ENCODE results near the gene COL6A2.
"Not testable (repeated sequence)": the region's sequence is repeated elsewhere in the genome, so short reads cannot be mapped to it uniquely, and the experiment has no call there.

COL6A2 gene

DNA sequence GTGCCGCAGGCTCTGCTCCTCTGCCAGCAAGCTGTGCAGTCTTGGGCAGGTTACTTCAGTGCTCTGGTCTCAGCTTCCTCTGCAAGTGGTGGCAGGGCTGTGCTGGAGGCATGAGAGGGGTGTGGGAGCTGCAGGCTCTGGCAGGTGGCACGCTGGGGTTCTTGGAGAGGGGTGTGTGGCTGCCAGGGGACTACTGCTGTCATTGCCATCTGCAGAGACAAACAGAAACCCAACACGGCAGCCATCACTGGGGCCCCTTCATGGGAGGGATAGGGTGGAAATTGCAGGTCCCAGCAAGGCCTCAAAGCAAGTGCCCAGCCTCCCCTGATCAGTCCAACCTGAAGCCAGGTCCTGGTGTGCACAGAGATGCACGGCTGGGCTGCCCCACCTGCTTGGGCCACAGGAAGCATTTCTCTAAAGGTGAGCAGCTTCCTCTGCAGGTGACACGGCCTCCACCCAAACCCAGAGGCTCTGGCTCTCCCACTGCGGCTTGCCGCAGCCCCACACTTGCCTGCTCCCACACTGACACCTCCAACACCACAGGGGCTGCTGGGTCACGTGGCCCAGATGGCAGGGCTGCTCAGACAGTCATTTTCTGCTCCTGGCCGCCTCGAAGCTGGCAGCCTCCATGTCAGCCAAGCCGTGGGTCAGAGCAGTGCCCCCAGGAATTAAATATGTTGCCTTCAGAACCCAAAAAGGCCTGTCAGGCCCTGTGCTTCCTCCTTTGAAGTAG, 4.1 kb upstream of the COL6A2 start:
- DNase-seq (ENCODE audit: low read depth, low spot score): no peak

DNA sequence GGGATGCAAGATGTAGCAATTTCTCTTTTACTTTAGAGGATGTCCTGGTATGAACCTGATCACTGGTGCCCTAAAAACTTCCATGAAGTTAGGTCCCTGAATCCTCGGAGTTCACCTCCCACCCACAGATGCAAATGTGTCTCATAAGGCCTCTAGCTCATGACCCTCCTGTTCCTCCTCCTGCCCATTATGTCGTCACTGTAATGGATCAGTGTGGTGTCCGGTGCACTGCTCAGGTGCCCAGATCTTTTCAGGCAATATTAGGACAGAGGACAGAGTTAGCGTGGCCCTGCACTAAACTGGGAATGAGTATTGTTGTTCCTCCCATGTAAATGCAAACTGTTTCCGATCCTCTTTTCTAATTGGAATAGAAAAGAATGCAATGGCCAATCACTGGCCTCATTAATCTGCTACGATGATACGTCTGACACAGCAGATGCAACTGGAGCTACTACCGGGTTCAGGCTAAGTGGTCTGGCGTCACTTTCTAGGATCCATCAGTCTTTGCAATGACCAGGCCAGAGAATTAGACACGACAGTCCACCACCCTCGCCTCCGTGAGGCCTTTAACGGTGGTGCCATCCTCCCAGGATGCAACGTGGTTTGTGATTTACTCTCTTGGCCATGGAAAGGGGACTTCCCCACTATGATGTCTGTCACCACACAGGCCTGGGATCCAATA, 3.4 kb upstream of the COL6A2 start:
- DNase-seq (ENCODE audit: low read depth, low spot score): no peak

DNA sequence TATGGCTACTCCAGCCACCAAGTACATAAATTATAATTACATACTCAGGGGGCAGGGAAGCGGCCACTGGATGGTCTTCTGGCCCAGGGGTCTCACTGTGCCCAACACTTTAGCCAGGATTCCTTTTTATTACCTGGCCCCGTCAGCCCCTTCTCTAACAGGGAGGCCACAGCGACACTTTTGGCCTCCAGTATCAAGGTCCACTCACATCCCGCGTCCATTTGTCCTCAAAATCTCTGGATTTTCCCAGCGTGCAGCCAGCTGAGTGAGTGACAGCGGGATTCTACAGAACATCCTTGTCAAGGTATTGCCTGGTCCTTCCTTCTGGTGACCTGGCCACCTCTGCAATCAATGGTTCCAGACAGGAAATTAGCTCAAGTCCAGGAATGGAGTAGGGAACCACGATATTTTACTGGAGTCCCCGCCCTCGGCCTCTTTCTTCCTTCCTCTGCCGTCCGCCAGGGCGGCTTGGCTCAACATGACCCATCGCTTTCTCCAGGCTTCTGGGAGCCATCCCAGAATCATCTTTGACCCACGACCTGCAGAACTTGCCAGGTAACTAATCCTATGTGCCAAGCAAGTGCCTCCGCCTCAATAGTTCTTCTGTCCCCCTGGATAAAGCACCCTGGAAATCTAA, 2.7 kb upstream of the COL6A2 start:
- no peak for DNase-seq (ENCODE audit: low read depth, low spot score)

DNA sequence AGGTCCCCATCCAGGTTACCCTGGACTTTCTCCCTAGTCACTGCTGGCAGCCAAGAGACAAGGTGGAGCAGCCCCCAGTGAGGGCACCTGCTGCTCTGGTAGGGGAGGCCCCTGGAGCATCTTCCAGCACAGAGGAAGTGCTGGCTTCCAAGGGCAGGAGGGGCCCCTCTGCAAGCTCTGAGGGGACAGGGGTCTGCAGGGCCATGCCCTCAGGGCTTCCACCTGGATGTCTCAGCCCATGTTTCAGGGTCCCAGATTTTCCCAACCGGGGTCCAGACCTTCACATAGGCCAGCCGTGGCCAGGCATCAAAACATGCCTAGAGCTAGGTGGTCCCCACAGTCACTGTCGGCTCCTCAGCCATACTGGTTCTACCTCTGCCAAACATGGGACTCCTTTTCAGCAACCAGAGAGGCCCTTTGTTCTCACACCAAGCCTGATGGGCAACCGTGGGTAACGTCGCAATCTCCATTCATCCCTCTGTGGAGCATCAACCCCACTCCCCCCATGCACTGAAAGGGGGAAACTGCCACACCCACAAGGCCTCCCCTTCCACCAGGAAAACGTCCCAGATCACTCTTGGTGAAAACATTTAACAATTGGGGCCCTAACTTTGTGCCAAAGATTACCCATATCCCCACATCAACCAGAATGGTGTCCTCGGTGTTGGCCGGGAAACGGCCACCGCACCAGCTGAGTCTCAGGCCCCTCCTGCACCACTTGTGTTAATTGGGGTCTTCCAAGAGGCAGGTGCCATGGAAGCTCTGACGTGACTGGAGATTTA, 1.9 kb upstream of the COL6A2 start:
- DNase-seq (ENCODE audit: low read depth, low spot score): no peak

DNA sequence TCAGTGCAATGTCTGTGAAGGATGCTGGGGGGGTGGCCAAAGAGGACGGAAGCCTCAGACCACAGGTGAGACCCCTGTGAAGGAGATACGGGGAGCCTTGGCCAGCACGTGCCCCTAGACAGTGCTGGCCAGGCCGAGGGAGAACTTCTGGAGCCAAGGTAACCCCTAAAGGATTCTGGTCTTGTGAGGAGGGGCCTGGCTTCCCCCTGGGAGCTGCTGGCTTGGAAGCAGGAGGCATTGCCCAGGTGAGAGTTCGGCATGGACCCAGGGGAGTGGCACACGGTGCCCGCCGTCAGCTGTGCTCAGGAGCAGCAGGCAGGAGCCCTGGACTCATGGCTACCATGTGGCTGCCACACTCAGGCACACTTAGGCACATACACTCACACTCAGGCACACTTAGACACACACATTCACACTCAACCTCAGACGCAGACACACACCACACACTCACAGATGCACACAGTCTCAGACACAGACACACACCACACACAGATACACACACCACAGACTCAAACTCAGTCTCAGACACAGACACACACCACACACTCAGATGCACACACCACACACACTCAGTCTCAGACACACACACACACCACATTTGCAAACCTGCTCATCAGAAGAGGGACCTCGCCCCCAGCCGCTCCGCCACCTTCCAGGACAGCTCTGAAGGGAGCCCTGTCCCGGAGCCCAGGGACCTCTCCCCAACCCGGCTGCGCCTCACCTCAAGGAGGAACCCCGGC, 1.1 kb upstream of the COL6A2 start:
- no peak for DNase-seq (ENCODE audit: low read depth, low spot score)

DNA sequence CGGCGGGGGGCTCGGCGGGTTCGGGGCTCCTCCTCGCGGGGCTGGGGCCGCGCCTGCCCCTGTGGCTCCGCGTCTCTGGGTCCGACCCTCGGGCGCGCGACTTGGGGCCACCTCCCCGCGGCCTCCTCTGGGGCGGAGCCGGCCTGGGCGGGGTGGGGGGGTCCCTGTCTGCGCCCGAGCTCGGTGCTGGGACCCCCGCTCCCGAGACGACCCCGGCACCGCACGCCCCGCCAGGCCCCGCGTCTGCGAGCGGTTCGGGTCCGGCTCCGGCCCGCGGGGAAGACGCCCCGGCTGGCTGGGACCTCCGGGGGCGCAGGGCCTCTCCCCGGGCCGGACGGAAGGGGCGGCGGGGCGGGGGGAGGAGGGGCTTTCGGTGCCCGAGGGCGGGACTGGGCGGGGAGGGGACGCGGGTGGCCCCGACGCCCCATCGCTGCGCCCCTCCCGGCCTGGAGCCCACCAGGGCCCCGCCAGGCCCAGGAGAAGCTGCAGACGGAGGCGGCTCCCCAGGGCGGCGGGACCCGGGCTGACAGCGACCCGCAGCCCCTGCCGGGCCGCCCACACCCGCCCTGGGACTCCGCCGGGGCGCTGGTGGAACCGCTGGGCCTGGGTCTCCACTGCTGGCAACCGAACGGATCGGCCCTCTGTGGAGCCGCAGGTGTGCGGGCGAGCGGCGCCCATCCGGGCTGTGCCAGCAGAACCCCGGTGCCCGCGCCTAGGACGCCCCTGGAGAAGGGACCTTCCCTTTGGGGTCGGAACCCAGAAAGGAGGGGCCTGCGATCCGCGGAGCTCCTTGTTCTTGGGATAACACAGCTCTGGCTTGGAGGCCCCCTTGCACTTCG, 610 bp downstream of the COL6A2 start:
- DNase-seq (ENCODE audit: low read depth, low spot score): no peak

DNA sequence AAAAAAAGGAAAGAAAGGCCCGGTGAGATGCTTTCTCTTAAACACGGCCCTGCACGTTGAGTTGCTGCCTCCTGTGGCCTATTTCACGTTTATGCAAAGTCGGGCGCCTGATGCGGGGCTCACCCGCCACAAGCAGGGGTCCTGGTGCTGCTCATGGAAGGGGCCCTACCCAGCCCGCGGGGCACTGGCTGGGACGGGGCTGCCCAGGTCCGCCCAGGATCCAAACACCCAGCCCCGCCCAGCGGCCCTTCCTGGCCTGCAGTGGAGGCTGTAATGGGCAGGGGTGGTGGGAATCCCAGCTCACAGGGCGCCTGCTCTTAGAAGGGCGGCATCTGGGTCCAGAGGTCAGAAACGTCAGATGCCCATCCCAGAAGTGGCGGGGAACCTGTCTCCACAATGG, 1.6 kb downstream of the COL6A2 start:
- no peak for DNase-seq (ENCODE audit: low read depth, low spot score)

DNA sequence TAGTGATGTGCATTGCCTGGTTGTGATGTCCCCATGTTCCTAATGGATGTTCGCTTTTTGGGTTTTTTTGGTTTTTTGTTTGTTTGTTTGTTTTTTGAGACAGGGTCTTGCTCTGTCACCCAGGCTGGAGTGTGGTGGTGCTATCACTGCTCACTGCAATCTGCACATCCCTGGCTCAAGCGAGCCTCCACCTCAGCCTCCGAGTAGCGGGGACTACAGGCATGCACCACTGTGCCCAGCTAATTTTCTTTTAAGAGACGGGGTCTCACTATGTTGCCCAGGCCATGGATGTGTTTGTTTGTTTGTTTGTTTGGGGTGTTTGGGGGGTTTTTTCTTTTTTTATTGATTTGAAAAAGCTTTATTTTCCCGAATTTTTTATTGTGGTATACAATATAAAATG, 2.1 kb downstream of the COL6A2 start:
- DNase-seq (ENCODE audit: low read depth, low spot score): no peak

DNA sequence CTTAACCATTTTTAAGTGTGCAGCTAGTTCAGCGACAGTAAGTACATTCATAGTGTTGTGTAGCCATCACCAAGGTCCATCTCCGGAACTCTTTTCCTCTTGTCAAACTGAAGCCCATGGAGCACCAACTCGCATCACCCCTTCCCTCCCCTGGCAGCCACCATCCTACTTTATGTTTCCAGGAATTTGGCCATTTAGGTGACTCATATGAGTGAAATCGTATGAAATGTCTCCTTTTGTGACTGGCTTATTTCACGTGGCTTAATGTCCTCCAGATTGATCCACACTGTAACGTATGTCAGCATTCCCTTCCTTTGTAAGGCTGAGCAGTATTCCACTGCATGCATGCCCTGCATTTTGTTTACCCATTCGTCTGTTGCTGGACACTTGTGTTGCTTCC, 2.5 kb downstream of the COL6A2 start:
- DNase-seq (ENCODE audit: low read depth, low spot score): no peak

DNA sequence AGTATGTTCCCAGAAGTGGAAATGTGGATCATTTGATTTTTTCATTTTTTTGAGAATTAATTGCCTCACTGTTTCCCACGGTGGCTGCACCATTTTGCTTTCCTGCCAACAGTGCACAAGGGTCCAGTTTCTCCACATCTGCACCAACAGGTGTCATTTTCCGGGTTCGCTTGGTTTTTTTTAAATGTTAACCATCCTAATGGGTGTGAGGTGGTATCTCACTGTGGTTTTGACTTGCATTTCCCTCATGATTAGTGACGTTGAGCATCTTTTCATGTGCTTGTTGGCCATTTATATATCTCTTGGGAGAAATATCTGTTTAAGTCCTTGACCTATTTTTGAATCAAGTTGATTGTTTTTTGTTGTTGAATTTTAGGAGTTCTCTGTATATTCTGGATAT, 3.0 kb downstream of the COL6A2 start:
- no peak for DNase-seq (ENCODE audit: low read depth, low spot score)

DNA sequence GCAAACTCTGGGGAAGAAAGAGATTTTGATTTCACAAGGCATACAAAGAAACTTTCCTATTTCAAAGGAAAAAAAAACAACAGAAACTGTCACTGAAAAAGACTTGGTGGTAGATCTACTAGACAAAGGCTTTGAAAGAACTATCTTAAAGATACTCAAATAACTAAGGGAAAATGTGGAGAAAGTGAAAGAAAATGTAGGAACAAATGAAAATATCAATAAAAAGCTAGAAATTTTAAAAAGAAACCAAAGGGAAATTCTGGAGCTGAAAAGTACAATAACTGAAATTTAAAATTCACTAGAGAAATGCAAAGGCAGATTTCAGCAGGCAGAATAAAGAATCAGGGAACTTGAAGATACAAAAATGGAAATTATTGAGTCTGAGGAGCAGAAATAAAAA, 6.2 kb downstream of the COL6A2 start:
- no peak for DNase-seq (ENCODE audit: low read depth, low spot score)

DNA sequence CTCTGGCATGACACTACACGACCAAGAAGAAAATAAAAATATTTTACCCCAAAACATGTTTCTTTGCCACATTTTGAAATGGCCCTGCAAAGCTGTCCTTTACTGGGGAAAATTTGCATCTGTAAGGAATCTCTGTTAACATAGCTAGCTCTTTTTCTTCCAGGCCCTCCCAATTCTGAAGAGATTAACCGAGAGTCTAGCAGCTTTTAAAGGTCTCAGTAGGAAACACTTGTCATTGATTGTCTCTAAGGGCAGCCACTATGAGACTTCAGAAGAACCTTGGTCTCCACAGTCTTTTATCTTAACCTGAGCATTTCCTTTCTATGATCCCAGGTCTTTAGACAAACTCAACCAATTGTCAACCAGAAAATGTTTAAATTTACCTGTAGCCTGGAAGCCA, 9.5 kb downstream of the COL6A2 start:
- DNase-seq (ENCODE audit: low read depth, low spot score): not testable (repeated sequence)

DNA sequence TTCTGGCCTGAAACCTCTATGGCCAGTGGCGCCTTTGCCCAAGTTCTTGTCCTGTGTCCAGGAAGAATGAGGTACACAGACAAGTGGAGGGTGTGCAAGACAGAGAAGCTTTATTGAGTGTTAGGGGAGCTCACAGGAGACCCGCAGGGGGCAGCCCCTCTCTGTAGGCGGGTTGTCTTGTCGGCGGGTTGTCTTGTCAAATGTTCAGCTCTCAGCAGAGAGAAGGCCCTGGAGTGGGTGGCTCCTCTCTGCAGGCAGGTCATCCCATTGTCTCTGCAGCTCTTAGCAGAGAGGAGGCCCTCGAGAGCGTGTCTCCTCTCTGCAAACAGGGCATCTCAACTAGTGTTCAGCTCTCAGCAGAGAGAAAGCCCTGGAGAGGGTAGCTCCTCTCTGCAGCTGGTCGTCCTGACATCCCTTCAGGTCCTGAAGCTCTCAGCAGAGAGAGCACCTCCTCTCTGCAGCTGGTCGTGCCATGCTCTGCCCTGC, 11.0 kb downstream of the COL6A2 start:
- no peak for DNase-seq (ENCODE audit: low read depth, low spot score)

DNA sequence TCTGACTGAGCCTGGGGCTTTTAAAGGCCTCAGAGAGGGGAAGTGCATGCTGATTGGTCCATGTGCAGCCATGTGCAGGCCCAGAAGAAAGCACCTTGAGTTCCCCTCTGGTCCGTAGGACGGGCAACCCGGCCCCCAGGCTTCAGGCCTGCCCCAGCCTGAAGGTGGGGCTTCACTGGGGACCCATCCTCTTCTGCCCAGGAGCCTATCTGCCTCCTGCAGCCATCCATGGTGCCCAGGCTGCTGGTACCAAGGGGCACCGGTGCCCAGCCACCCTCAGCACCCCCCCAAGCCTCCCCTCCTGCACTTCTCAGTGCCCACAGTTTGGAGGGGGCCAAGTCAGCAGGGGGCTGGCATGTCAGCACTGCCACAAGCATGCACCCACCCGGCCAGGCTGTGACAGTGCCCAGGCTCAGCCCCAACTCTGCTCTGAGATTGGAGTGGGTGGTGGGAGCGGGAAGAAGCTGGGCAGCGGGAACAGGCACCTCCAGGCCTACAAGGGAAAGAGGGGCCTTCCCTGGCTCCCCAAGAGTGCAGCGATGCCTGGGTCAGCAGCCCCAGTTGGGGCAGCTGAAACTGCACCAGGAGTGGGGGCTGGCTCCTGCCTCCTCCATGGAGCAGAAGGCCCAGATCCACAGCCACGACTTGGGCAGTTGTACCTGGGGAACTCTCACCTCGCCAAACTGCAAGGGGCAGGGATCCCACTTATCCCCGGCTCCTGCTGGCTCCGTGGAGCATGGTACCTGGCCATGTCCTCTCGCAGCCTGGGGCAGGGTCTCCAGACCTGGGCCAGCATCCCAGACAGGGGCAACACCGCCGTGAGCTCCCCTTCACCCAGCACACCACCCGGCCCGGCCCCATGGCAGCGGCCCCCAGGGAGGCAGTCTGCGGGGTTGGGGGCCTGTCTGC, 11.7 kb downstream of the COL6A2 start:
- no peak for DNase-seq (ENCODE audit: low read depth, low spot score)

DNA sequence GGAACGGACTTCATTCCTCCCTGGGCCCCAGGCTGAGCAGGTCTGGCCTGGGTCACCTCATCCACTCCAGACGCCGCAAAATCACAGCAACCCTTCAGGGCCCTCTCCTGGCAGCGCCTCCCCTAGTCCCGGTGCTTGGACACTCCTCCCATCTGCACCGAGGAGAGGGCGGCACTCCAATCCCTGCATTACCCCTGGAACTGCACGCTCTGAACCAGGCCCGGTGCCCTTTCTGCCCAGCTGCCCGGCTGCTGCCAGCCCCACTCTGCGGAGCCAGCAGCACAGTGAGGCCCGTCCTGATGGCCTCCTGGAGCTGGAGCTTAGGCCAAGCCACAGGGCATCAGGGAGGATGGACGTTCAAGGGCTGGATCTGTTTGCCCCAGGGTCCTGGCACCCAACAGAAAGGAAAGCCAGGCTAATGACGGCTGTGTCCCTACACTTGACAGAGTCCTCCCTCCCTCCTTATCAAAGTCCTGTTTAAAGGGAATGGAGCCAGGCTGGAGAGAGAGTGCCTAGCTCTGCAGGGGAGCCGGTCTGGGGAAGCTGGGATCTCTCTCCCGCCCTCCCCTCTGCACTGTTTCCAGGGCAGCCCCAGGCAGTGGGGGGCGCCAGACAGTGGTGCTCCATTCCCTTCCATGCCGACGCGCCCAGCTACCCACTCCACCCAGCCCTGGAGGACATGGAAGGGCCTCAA, 12.7 kb downstream of the COL6A2 start:
- no peak for DNase-seq (ENCODE audit: low read depth, low spot score)

DNA sequence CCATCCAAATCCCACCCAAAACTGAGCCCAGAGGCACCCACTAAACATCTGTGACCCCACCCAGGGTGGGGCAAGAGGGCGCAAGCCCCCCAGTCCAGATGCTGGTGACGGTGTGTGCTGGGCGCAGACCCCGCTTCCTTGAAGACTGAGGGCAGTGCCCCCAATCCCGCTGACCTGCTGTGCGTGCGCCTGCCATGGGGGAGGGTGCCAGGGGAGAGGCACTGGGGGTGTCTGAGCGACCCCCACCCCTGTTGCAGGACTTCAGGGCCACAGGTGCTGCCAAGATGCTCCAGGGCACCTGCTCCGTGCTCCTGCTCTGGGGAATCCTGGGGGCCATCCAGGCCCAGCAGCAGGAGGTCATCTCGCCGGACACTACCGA, 13.3 kb downstream of the COL6A2 start:
- DNase-seq (ENCODE audit: low read depth, low spot score): no peak

DNA sequence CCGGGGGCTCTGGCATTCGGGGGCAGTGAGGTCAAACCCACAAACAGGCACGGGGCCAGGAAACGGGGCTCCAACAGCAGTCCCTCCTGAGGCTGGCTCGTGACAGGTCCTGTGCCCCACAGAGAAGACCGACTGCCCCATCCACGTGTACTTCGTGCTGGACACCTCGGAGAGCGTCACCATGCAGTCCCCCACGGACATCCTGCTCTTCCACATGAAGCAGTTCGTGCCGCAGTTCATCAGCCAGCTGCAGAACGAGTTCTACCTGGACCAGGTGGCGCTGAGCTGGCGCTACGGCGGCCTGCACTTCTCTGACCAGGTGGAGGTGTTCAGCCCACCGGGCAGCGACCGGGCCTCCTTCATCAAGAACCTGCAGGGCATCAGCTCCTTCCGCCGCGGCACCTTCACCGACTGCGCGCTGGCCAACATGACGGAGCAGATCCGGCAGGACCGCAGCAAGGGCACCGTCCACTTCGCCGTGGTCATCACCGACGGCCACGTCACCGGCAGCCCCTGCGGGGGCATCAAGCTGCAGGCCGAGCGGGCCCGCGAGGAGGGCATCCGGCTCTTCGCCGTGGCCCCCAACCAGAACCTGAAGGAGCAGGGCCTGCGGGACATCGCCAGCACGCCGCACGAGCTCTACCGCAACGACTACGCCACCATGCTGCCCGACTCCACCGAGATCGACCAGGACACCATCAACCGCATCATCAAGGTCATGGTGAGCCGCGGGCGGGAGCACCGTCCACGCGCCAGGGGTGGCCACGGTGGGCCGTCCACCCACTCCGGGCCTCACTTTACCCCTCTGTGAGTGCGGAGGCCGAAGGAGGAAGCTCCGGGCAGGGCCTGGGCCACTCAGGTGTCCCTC, 14.2 kb downstream of the COL6A2 start:
- DNase-seq (ENCODE audit: low read depth, low spot score): no peak

DNA sequence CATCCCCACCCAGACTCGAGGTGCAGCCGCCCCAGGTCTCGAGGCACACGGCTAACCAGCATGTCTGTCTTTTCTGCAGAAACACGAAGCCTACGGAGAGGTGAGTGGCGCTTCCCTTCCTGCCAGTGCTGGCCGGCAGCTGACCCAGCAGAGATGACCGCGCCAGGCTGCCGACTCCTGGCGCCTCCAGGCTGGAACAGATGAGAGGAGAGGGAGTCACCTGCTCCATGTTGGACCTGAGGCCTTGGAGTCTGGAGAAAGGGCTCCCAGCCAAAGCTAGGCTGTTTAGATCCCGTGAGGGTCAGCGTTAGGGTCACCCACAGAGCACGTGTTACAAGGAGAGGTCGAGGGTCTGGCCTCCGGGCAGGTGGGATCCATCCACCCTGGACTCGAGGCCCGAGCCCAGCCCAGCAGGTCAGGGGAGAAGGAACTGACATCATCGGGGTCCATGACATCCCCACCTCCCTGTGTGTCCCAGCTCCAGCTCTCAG, 14.9 kb downstream of the COL6A2 start:
- no peak for DNase-seq (ENCODE audit: low read depth, low spot score)
